Subcutaneous abdominal adipose tissue (tissue), 5 donors: ENCODE measurements around the gene NARS2.

Experiments
- H3K27ac ChIP-seq: one replicate; pipeline ENCODE4 v1.7.0; 2013; ENCODE audit warnings: low read depth, mild to moderate bottlenecking, inconsistent platforms, low read length, moderate library complexity
- H3K27me3 ChIP-seq, 5 donors: one replicate each; pipeline ENCODE4 v1.7.0; 2013; ENCODE audit warnings: low read length in 5 of 5, inconsistent platforms in 1 of 5; ENCODE audit not compliant: control insufficient read depth in 5 of 5, insufficient read depth in 4 of 5
- H3K36me3 ChIP-seq, 5 donors: one replicate each; pipeline ENCODE4 v1.7.0; 2013; ENCODE audit warnings: low read length in 5 of 5; ENCODE audit not compliant: control insufficient read depth in 5 of 5, insufficient read depth in 5 of 5
- H3K4me1 ChIP-seq, 5 donors: one replicate each; pipeline ENCODE4 v1.7.0; 2013; ENCODE audit warnings: low read length in 5 of 5, mild to moderate bottlenecking in 3 of 5, moderate library complexity in 1 of 5; ENCODE audit not compliant: control insufficient read depth in 5 of 5, insufficient read depth in 5 of 5
- H3K4me3 ChIP-seq, 5 donors: one replicate each; pipeline ENCODE4 v1.7.0; 2013; ENCODE audit warnings: low read length in 5 of 5, low read depth in 1 of 5
- H3K9ac ChIP-seq, 5 donors: one replicate each; pipeline ENCODE4 v1.7.0; 2013; ENCODE audit warnings: low read length in 5 of 5, mild to moderate bottlenecking in 4 of 5, moderate library complexity in 3 of 5
- H3K9me3 ChIP-seq, 5 donors: one replicate each; pipeline ENCODE4 v1.7.0; 2013; ENCODE audit warnings: low read length in 5 of 5; ENCODE audit not compliant: control insufficient read depth in 5 of 5
- donor health status: healthy.
- donor health status: healthy.
- donor health status: healthy.
- donor health status: healthy.
- donor health status: healthy.

The NARS2 gene

GRCh38 chr11:78432956-78433355, 141.7 kb downstream of the NARS2 start:
- H3K27ac ChIP-seq, result no peak overlapping the region
- peaks cover 0 to 14% (median 7%) of the 10 kb centered on the region in 5 donors for H3K4me1 ChIP-seq
- H3K27me3 ChIP-seq, result no peaks in the 10 kb centered on the region
- no peaks in the 10 kb centered on the region for H3K9me3 ChIP-seq
- no peak overlapping the region for H3K9ac ChIP-seq
- peaks cover 0 to 3% (median 0%) of the 10 kb centered on the region in 5 donors for H3K36me3 ChIP-seq
- H3K4me3 ChIP-seq, result no peak overlapping the region

GRCh38 chr11:78432058-78432515, 142.6 kb downstream of the NARS2 start:
- Histone ChIP-seq H3K4me3 (no peak overlapping the region), H3K36me3 (peaks cover 0 to 3% (median 0%) of the 10 kb centered on the region in 5 donors), H3K9ac (no peak overlapping the region), H3K9me3 (no peaks in the 10 kb centered on the region), H3K27ac (no peak overlapping the region), H3K27me3 (no peaks in the 10 kb centered on the region), H3K4me1 (peaks cover 0 to 16% (median 7%) of the 10 kb centered on the region in 5 donors)

- H3K36me3 ChIP-seq, result peaks cover 0 to 3% (median 0%) of the 10 kb centered on the region in 5 donors
- no peak overlapping the region for H3K4me3 ChIP-seq
Measured at GRCh38 chr11:78429660-78430059, 145.0 kb downstream of the NARS2 start.

GRCh38 chr11:78429209-78429608, 145.5 kb downstream of the NARS2 start:
- no peak overlapping the region for H3K9ac ChIP-seq
- peaks cover 0 to 3% (median 0%) of the 10 kb centered on the region in 5 donors for H3K36me3 ChIP-seq
- no peaks in the 10 kb centered on the region for H3K27me3 ChIP-seq
- peaks cover 0 to 35% (median 14%) of the 10 kb centered on the region in 5 donors for H3K4me1 ChIP-seq
- no peak overlapping the region for H3K27ac ChIP-seq
- no peak overlapping the region for H3K4me3 ChIP-seq
- H3K9me3 ChIP-seq, result no peaks in the 10 kb centered on the region

More at GRCh38 chr11:78429660-78430059, 145.0 kb downstream of the NARS2 start:
- H3K27me3 ChIP-seq, result no peaks in the 10 kb centered on the region
- H3K27ac ChIP-seq, result no peak overlapping the region
- no peaks in the 10 kb centered on the region for H3K9me3 ChIP-seq
- peaks cover 0 to 31% (median 14%) of the 10 kb centered on the region in 5 donors for H3K4me1 ChIP-seq
- no peak overlapping the region for H3K9ac ChIP-seq

GRCh38 chr11:78428773-78429172, 145.9 kb downstream of the NARS2 start:
- H3K9me3 ChIP-seq, result no peaks in the 10 kb centered on the region
- H3K27me3 ChIP-seq, result no peaks in the 10 kb centered on the region
- H3K9ac ChIP-seq, result no peak overlapping the region
- no peak overlapping the region for H3K27ac ChIP-seq
- no peak overlapping the region for H3K4me3 ChIP-seq
- H3K4me1 ChIP-seq, result peaks cover 0 to 36% (median 14%) of the 10 kb centered on the region in 5 donors
- H3K36me3 ChIP-seq, result peaks cover 0 to 3% (median 0%) of the 10 kb centered on the region in 5 donors

GRCh38 chr11:78428266-78428636, 146.4 kb downstream of the NARS2 start:
- peak overlapping the region in 1 of 5 donors; percentile 47 for H3K9ac ChIP-seq
- H3K9me3 ChIP-seq, result no peaks in the 10 kb centered on the region
- no peaks in the 10 kb centered on the region for H3K36me3 ChIP-seq
- no peaks in the 10 kb centered on the region for H3K27me3 ChIP-seq
- H3K27ac ChIP-seq, result peak overlapping the region; percentile 25
- H3K4me1 ChIP-seq, result peaks cover 0 to 36% (median 14%) of the 10 kb centered on the region in 5 donors
- peak overlapping the region in 2 of 5 donors; percentile 44 to 50 for H3K4me3 ChIP-seq

- Histone ChIP-seq H3K9ac (peak overlapping the region in 2 of 5 donors; percentile 21 to 47), H3K9me3 (no peaks in the 10 kb centered on the region), H3K4me1 (peaks cover 0 to 36% (median 14%) of the 10 kb centered on the region in 5 donors), H3K4me3 (peak overlapping the region; percentile 5 to 55 (median 44)), H3K27me3 (no peaks in the 10 kb centered on the region), H3K36me3 (no peaks in the 10 kb centered on the region), H3K27ac (peak overlapping the region; percentile 25)
Measured at GRCh38 chr11:78427615-78428265, 146.9 kb downstream of the NARS2 start.

GRCh38 chr11:78426845-78427244, 147.8 kb downstream of the NARS2 start:
- H3K9me3 ChIP-seq, result no peaks in the 10 kb centered on the region
- H3K9ac ChIP-seq, result no peak overlapping the region
- peaks cover 0 to 36% (median 14%) of the 10 kb centered on the region in 5 donors for H3K4me1 ChIP-seq
- no peak overlapping the region for H3K4me3 ChIP-seq
- no peaks in the 10 kb centered on the region for H3K27me3 ChIP-seq
- H3K36me3 ChIP-seq, result no peaks in the 10 kb centered on the region
- no peak overlapping the region for H3K27ac ChIP-seq

GRCh38 chr11:78425399-78426070, 149.1 kb downstream of the NARS2 start:
- peaks cover 0 to 41% (median 21%) of the 10 kb centered on the region in 5 donors for H3K4me1 ChIP-seq
- peak overlapping the region in 1 of 5 donors; percentile 21 for H3K9ac ChIP-seq
- H3K4me3 ChIP-seq, result no peak overlapping the region
- H3K9me3 ChIP-seq, result no peaks in the 10 kb centered on the region
- H3K27ac ChIP-seq, result no peak overlapping the region
- no peaks in the 10 kb centered on the region for H3K27me3 ChIP-seq
- no peaks in the 10 kb centered on the region for H3K36me3 ChIP-seq
